A549 treated with RU486 at 1 μM for 4 hours (cell line): Measurements from ENCODE around the gene CCDC69. TPM values are rescaled to one million over a fixed set of nuclear protein-coding genes. Genes with fewer than 3 reads are reported as not detected.

Experiments used
- total RNA-seq: library from RNA; stranded (reverse); fragments of 200-300 nt; extraction: Qiagen RNA extraction; gene quantifications from 5 replicates; pipeline ENCODE4 v1.2.3, GENCODE V29; 2022; ENCODE audit warnings: low read depth

The CCDC69 gene
- 1.5 to 2.0 TPM (median 1.7 TPM) in 5 replicates for total RNA-seq

GRCh38 chr5:151223447-151224264 is at the start of gene CCDC69:
Gene CCDC69 (minus strand): TSS chr5:151224092. CDS start chr5:151223970, 122 bp downstream.

GRCh38 chr5:151252762-151253604 is 29.1 kb upstream of the CCDC69 start, which contains the start of gene GM2A:
Gene GM2A (plus strand): TSS chr5:151253185. CDS start chr5:151253217, 32 bp downstream.

GRCh38 chr5:151157426-151158286 is 66.2 kb downstream of the CCDC69 start, which contains the start of gene ANXA6:
Gene ANXA6 (minus strand): TSS chr5:151157779. CDS start chr5:151147901, 9,878 bp downstream.

Other genes starting within 250 kb of the CCDC69 start
- 14.4 to 20.9 TPM (median 18.1 TPM) in 5 replicates for gene GPX3, start 203.5 kb downstream of the CCDC69 start, total RNA-seq
- gene TNIP1, start 143.1 kb downstream of the CCDC69 start, total RNA-seq = 126 to 142 TPM (median 127 TPM) in 5 replicates
- 38.1 to 42.0 TPM (median 39.3 TPM) in 5 replicates for gene ANXA6, start 66.3 kb downstream of the CCDC69 start, total RNA-seq
- 16.3 to 18.9 TPM (median 17.0 TPM) in 5 replicates for gene GM2A, start 29.1 kb upstream of the CCDC69 start, total RNA-seq
- gene SLC36A3, start 79.7 kb upstream of the CCDC69 start, total RNA-seq = not detected in 5 replicates
- not detected in 5 replicates for gene SLC36A2, start 123.5 kb upstream of the CCDC69 start, total RNA-seq
- 8.5 to 10.7 TPM (median 9.9 TPM) in 5 replicates for gene SLC36A1, start 223.5 kb upstream of the CCDC69 start, total RNA-seq